Measurements from ENCODE around the gene GPSM3. TPM values are rescaled to one million over a fixed set of nuclear protein-coding genes. Genes with fewer than 3 reads are reported as not detected.
A peak's percentile ranks its signal among the peaks of the same experiment; 100 is the strongest.

Gene GPSM3
- total and polyA plus RNA-seq, 2 of the 13 experiments (the other 11 are each of a cell fraction or from before 2014, with no cell fraction given), result 0.18 to 6.2 TPM

GRCh38 chr6:32174416-32174815, 18.0 kb downstream of the GPSM3 start (continued):
- TF ChIP-seq ARID5B (CRISPR knock-in tag; IDR thresholded peaks at IDR 0.05) (peak; percentile 50; the same call in 1 of the 2 replicates), ZMYM4 (CRISPR knock-in tag; IDR thresholded peaks at IDR 0.05) (peak; percentile 21; the same call in 1 of the 2 replicates), FOXA3 (CRISPR knock-in tag; IDR thresholded peaks at IDR 0.05) (peak; percentile 65), SOX5 (CRISPR knock-in tag; IDR thresholded peaks at IDR 0.05; ENCODE audit: borderline replicate concordance) (peak; percentile 83), TEAD3 (CRISPR knock-in tag; optimal IDR thresholded peaks at IDR 0.05; ENCODE audit: borderline replicate concordance) (peak; percentile 13), SNAPC2 (CRISPR knock-in tag; IDR thresholded peaks at IDR 0.05) (no peak), SMAD1 (CRISPR knock-in tag; IDR thresholded peaks at IDR 0.05; ENCODE audit: borderline replicate concordance, low read depth) (no peak), ZNF33B (CRISPR knock-in tag; IDR thresholded peaks at IDR 0.05) (no peak), ZNF383 (CRISPR knock-in tag; IDR thresholded peaks at IDR 0.05; ENCODE audit: borderline replicate concordance) (0 out of 2 replicates have a peak, but pooled peaks have one; percentile 7)

GRCh38 chr6:32173051-32173727, 19.3 kb downstream of the GPSM3 start:
- no peak for TF ChIP-seq ZSCAN29 (CRISPR knock-in tag; conservative IDR thresholded peaks at IDR 0.05)
- FAIRE-seq, result no peak
- DNase-seq (ENCODE audit: low spot score), result no peak
- no peaks in the 10 kb centered on the region for H4K20me1 ChIP-seq (ENCODE audit: insufficient read depth, low read length)
- ChIA-PET POLR2A (interaction anchor here (0.6 kb wide), 1 partner anchor 20 kb away, joined by 3 read pairs; no protein-coding TSS in a partner anchor), CTCF (ENCODE audit: low intra/inter-chr PET ratio, low total read pairs) (no interaction called here)
- intact Hi-C loops (cut with micrococcal nuclease; ENCODE audit: unreplicated experiment) (no loop called here), in situ Hi-C loops (cut with HindIII; ENCODE audit: extremely low pct_ligation_motif_present, low pct_unique_long_range_greater_than_20kb) (no loop called here)
- peak overlapping the region; percentile 19 for H3K4me2 ChIP-seq (ENCODE audit: low read depth, low read length)
- H2AFZ ChIP-seq (ENCODE audit: low read length), result no peak overlapping the region
- no peaks in the 10 kb centered on the region for H3K9me3 ChIP-seq (ENCODE audit: low read length)
- ATAC-seq, result no peak
- WGBS (ENCODE audit: low lambda C conversion rate), result 96% methylated on average over 4 of the region's 4 CpGs
- H3K9ac ChIP-seq (ENCODE audit: insufficient read depth, low read depth, low read length), result peak overlapping the region; percentile 7; the same call in 1 of the 2 replicates
- H3K4me3 ChIP-seq (replicated peaks in 1 of 3; ENCODE audit: insufficient read depth in 1 of 3, low read depth in 2 of 3, low read length in 3 of 3), result no peak overlapping the region
- no peaks in the 10 kb centered on the region; a peak in 1 of 5 replicates for H3K27me3 ChIP-seq (ENCODE audit: control insufficient read depth in 1 of 2, insufficient read depth in 2 of 2, low read length in 2 of 2)
- H3K4me1 ChIP-seq (ENCODE audit: insufficient read depth, low read length), result peaks cover 46% of the 10 kb centered on the region
- no TSS peak for BruUV-seq (replicated peaks)
- H3K36me3 ChIP-seq (replicated peaks in 1 of 2; ENCODE audit: control insufficient read depth in 1 of 2, insufficient read depth in 2 of 2, low read length in 2 of 2), result peaks cover 13 to 33% of the 10 kb centered on the region in 2 experiments
- peaks cover 36% of the 10 kb centered on the region for H3K79me2 ChIP-seq (ENCODE audit: insufficient read depth, low read length)
- H3K27ac ChIP-seq (ENCODE audit: extremely low read length, insufficient read depth, low read length), result no peak overlapping the region
